Neural progenitor cell (in vitro differentiated cells): ENCODE measurements around the gene MAPKAPK3. TPM values are rescaled to one million over a fixed set of nuclear protein-coding genes. Genes with fewer than 3 reads are reported as not detected.

Source experiments
- DNase-seq: peaks from one replicate; pipeline ENCODE4 v3.0.0-alpha.2; 2016; ENCODE audit warnings: low spot score
- H2AFZ ChIP-seq: fragments of 200-600 bp; sonication (generic); replicated peaks from 2 replicates; pipeline ENCODE4 v1.6.1; 2016; ENCODE audit warnings: antibody characterized with exemption
- H3F3A ChIP-seq: fragments of 200-600 bp; sonication (generic); 2 replicates; pipeline ENCODE4 v1.6.1; 2016; ENCODE audit warnings: antibody characterized with exemption, low read depth
- H3K27ac ChIP-seq: fragments of 200-600 bp; sonication (generic); 2 replicates; pipeline ENCODE4 v1.5.1; 2016; ENCODE audit warnings: mild to moderate bottlenecking
- H3K27me3 ChIP-seq: fragments of 200-600 bp; sonication (generic); 2 replicates; pipeline ENCODE4 v1.6.1; 2016; ENCODE audit warnings: mild to moderate bottlenecking, moderate library complexity
- H3K36me3 ChIP-seq: fragments of 200-600 bp; sonication (generic); 2 replicates; pipeline ENCODE4 v1.5.1; 2016
- H3K4me1 ChIP-seq: fragments of 200-600 bp; sonication (generic); 2 replicates; pipeline ENCODE4 v1.6.1; 2016; ENCODE audit warnings: mixed run types
- H3K4me2 ChIP-seq: fragments of 200-600 bp; sonication (generic); 2 replicates; pipeline ENCODE4 v1.6.1; 2016
- H3K4me3 ChIP-seq: fragments of 200-600 bp; sonication (generic); 2 replicates; pipeline ENCODE4 v1.5.1; 2016
- H3K79me2 ChIP-seq: fragments of 200-600 bp; sonication (generic); 2 replicates; pipeline ENCODE4 v1.6.1; 2016; ENCODE audit warnings: low read depth
- H3K9ac ChIP-seq: fragments of 200-600 bp; sonication (generic); 2 replicates; pipeline ENCODE4 v1.6.1; 2016
- H3K9me3 ChIP-seq: fragments of 200-600 bp; sonication (generic); 2 replicates; pipeline ENCODE4 v1.5.1; 2016; ENCODE audit warnings: low read depth
- H4K20me1 ChIP-seq: fragments of 200-600 bp; sonication (generic); 2 replicates; pipeline ENCODE4 v1.6.1; 2016; ENCODE audit warnings: low read depth
- H3K27ac Mint-ChIP-seq: 3 replicates; pipeline ENCODE4 v1.8.0; 2021; ENCODE audit warnings: mixed read lengths
- H3K27me3 Mint-ChIP-seq: 2 replicates; pipeline ENCODE4 v1.8.0; 2022; ENCODE audit warnings: low read depth, mild to moderate bottlenecking, inconsistent platforms, moderate library complexity, mixed read lengths; ENCODE audit not compliant: insufficient read depth
- H3K36me3 Mint-ChIP-seq: 3 replicates; pipeline ENCODE4 v1.8.0; 2021; ENCODE audit warnings: mixed read lengths
- H3K4me1 Mint-ChIP-seq: 3 replicates; pipeline ENCODE4 v1.8.0; 2021; ENCODE audit warnings: mixed read lengths
- H3K4me3 Mint-ChIP-seq: 3 replicates; pipeline ENCODE4 v1.8.0; 2021; ENCODE audit warnings: mild to moderate bottlenecking, moderate library complexity, mixed read lengths
- H3K9me3 Mint-ChIP-seq: 3 replicates; pipeline ENCODE4 v1.8.0; 2020; ENCODE audit warnings: mixed read lengths
- EZH2 ChIP-seq: fragments of 200-600 bp; sonication (generic); IDR thresholded peaks from 2 replicates; pipeline ENCODE4 v1.6.1; 2017; ENCODE audit warnings: antibody characterized with exemption, mild to moderate bottlenecking, moderate library complexity
- EZH2phosphoT487 ChIP-seq: fragments of 200-600 bp; sonication (generic); IDR thresholded peaks from 2 replicates; pipeline ENCODE4 v1.6.1; 2017; ENCODE audit warnings: antibody characterized with exemption
- total RNA-seq: library from RNA; depleted of rRNA; stranded (reverse); fragments of >200 nt; gene quantifications from 2 replicates; pipeline ENCODE4 v1.2.3, GENCODE V29; 2015; ENCODE audit warnings: low replicate concordance
- TF ChIP-seq, protein P1 (sequence below): fragments of 200-600 bp; sonication (generic); IDR thresholded peaks from 2 replicates; pipeline ENCODE4 v1.5.1; 2017; ENCODE audit warnings: antibody characterized with exemption, mild to moderate bottlenecking

Gene MAPKAPK3
- total RNA-seq, 1 donor from 2014 or later, result 47.7 TPM

DNA sequence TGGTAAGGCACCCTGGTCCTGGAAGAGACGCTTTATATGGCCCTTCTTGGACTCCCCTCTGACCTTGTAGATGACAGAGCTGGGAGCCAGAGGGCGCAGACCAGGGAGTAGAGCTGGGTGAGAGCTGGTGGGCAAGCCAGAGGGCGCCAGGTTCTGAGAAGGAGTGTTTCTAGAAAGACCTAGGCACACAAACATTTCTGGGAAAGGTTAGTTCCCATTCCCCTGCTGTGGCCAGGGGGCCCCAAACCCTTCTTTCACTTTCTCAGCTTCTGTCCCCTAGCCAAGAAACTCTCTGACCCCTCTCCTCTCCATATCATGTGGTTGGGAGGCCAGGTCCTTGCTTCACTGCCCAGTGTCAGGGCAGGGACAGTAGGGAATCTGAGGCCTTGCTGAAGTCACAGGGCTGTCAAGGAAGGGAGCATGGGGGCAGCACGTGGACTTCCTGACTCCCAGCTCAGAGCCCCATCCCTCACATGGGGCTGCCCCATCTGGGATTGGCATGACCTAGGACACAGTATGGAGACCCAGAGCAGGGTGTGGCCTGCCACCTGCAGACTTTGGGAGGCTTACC, 44.1 kb upstream of the MAPKAPK3 start:
- Mint-ChIP-seq H3K4me1 (peaks cover 16% of the 10 kb centered on the region), H3K36me3 (no peaks in the 10 kb centered on the region), H3K27ac (no peak overlapping the region), H3K27me3 (peaks cover 6% of the 10 kb centered on the region), H3K4me3 (no peak overlapping the region), H3K9me3 (no peaks in the 10 kb centered on the region)
- Histone ChIP-seq H3F3A (peaks cover 20% of the 10 kb centered on the region), H3K27me3 (no peaks in the 10 kb centered on the region), H3K9me3 (no peaks in the 10 kb centered on the region), H3K4me3 (no peak overlapping the region), H4K20me1 (no peaks in the 10 kb centered on the region), H3K9ac (no peak overlapping the region), H3K36me3 (no peaks in the 10 kb centered on the region), H3K4me2 (no peak overlapping the region), H2AFZ (no peak overlapping the region), H3K27ac (no peak overlapping the region), H3K4me1 (peaks cover 6% of the 10 kb centered on the region), H3K79me2 (peaks cover 10% of the 10 kb centered on the region)
- no peak for DNase-seq
- TF ChIP-seq, protein P1, sequence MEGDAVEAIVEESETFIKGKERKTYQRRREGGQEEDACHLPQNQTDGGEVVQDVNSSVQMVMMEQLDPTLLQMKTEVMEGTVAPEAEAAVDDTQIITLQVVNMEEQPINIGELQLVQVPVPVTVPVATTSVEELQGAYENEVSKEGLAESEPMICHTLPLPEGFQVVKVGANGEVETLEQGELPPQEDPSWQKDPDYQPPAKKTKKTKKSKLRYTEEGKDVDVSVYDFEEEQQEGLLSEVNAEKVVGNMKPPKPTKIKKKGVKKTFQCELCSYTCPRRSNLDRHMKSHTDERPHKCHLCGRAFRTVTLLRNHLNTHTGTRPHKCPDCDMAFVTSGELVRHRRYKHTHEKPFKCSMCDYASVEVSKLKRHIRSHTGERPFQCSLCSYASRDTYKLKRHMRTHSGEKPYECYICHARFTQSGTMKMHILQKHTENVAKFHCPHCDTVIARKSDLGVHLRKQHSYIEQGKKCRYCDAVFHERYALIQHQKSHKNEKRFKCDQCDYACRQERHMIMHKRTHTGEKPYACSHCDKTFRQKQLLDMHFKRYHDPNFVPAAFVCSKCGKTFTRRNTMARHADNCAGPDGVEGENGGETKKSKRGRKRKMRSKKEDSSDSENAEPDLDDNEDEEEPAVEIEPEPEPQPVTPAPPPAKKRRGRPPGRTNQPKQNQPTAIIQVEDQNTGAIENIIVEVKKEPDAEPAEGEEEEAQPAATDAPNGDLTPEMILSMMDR, result no peak
- no peak for TF ChIP-seq EZH2
- no peak for TF ChIP-seq EZH2phosphoT487

DNA sequence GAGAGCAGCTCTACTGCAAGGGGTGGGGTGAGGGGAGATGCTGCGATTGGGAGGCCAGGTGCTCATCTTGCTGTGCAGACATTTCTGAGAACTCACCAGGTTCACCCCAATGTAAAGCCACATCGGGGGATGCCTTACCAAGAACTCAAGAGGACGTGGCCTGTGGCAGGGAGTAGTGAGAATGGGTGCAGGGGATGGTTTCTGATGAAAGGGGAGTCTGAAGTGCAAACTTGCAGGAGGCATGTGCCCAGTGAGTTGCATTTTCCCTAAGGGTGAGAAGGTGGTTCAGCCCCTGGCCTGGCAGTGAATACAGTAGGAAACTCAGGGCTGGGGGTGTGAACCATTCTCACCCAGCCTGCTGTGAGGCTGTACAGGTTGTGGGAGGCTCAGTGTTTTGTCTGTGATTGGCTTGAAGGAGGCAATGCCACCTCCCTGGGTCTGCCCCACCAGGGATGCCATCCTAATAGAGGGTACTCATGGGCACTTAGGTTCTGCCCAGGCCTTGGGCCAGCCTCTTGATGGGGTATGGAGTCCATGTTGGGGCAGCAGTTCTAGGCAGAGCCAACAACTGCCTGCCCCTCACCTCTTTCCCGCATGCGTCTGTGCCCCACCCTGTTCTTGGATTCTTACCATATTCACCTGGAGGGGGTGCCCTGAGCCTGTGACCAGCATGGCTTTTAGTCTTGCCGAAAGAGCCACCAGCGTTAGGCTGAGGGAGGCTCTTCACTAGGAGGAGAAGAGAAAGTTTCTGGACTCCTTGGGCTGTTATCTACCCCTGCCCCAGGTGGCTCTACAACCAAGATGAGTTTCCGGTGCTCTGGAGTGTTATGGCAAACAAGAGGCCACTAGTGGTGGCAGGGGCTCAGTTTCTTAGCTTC, 43.1 kb upstream of the MAPKAPK3 start:
- Histone ChIP-seq H3K4me2 (no peak overlapping the region), H2AFZ (no peak overlapping the region), H3K79me2 (peaks cover 10% of the 10 kb centered on the region), H3K27me3 (no peaks in the 10 kb centered on the region), H3K4me3 (no peak overlapping the region), H3K27ac (no peak overlapping the region), H3K4me1 (peaks cover 6% of the 10 kb centered on the region), H3F3A (peaks cover 12% of the 10 kb centered on the region), H4K20me1 (no peaks in the 10 kb centered on the region), H3K9me3 (no peaks in the 10 kb centered on the region), H3K36me3 (no peaks in the 10 kb centered on the region), H3K9ac (no peak overlapping the region)
- Mint-ChIP-seq H3K36me3 (no peaks in the 10 kb centered on the region), H3K27ac (no peak overlapping the region), H3K9me3 (no peaks in the 10 kb centered on the region), H3K4me3 (no peak overlapping the region), H3K27me3 (peaks cover 2% of the 10 kb centered on the region), H3K4me1 (peaks cover 13% of the 10 kb centered on the region)
- no peak for DNase-seq
- TF ChIP-seq, protein P1, result no peak
- TF ChIP-seq EZH2 (no peak), EZH2phosphoT487 (no peak)

DNA sequence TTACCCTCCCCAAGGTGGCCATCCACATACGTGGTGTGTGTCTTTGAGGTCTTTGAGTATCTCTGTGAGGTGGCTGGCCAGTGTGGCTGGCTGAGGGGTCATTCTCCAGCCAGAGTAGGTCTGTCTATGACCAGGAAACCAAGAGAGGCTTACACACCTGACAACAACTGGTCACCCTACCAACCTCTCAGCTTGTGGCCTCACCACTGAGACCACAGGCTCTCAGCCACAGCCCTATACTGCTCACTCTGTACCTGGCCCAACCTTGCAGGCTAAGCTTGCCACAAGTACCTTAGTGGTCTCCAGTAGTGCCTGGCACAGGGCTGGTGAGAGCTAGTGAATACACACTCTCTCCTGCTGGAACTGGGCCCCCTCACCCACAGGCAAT, 42.5 kb upstream of the MAPKAPK3 start:
- no peak overlapping the region for H2AFZ ChIP-seq
- peaks cover 6% of the 10 kb centered on the region for H3K4me1 ChIP-seq
- H3K27ac Mint-ChIP-seq, result no peak overlapping the region
- H3K4me3 ChIP-seq, result no peak overlapping the region
- no peaks in the 10 kb centered on the region for H3K36me3 ChIP-seq
- no peaks in the 10 kb centered on the region for H3K27me3 ChIP-seq
- peaks cover 2% of the 10 kb centered on the region for H3K27me3 Mint-ChIP-seq
- no peaks in the 10 kb centered on the region for H3K9me3 ChIP-seq
- TF ChIP-seq EZH2phosphoT487 (no peak), EZH2 (no peak)
- TF ChIP-seq, protein P1, result no peak
- no peak overlapping the region for H3K4me2 ChIP-seq
- H4K20me1 ChIP-seq, result no peaks in the 10 kb centered on the region
- H3K9me3 Mint-ChIP-seq, result no peaks in the 10 kb centered on the region
- H3K4me3 Mint-ChIP-seq, result no peak overlapping the region
- peaks cover 10% of the 10 kb centered on the region for H3F3A ChIP-seq
- no peak for DNase-seq
- H3K79me2 ChIP-seq, result peaks cover 10% of the 10 kb centered on the region
- no peak overlapping the region for H3K9ac ChIP-seq
- peaks cover 12% of the 10 kb centered on the region for H3K4me1 Mint-ChIP-seq
- no peak overlapping the region for H3K27ac ChIP-seq
- H3K36me3 Mint-ChIP-seq, result peaks cover 3% of the 10 kb centered on the region
